Fibroblast of mammary gland (primary cell): ENCODE measurements around the gene LIMA1.
"Not testable (repeated sequence)": the region's sequence is repeated elsewhere in the genome, so short reads cannot be mapped to it uniquely, and the experiment has no call there.

Experiments
- DNase-seq: peaks from one replicate; pipeline ENCODE4 v3.0.0-alpha.2; 2010; ENCODE audit warnings: low read depth
- H3K4me3 ChIP-seq: 2 replicates; pipeline ENCODE4 v1.5.1; 2011; ENCODE audit warnings: low read depth, mild to moderate bottlenecking, low read length, moderate library complexity; ENCODE audit not compliant: control insufficient read depth
- TF ChIP-seq, protein P1 (sequence below): conservative IDR thresholded peaks from 2 replicates; pipeline ENCODE4 v1.5.1; 2011; ENCODE audit warnings: low read depth, low read length, inconsistent platforms; ENCODE audit not compliant: control insufficient read depth, insufficient read depth

Gene LIMA1

GRCh38 chr12:50283229-50283923 is at the start of gene LIMA1:
Gene LIMA1 (minus strand): TSS chr12:50283520. CDS start chr12:50248751, 34,769 bp downstream.
- DNase-seq = peak; percentile 73
- H3K4me3 ChIP-seq = peak within 1 kb of the TSS; percentile 89
- TF ChIP-seq, protein P1, sequence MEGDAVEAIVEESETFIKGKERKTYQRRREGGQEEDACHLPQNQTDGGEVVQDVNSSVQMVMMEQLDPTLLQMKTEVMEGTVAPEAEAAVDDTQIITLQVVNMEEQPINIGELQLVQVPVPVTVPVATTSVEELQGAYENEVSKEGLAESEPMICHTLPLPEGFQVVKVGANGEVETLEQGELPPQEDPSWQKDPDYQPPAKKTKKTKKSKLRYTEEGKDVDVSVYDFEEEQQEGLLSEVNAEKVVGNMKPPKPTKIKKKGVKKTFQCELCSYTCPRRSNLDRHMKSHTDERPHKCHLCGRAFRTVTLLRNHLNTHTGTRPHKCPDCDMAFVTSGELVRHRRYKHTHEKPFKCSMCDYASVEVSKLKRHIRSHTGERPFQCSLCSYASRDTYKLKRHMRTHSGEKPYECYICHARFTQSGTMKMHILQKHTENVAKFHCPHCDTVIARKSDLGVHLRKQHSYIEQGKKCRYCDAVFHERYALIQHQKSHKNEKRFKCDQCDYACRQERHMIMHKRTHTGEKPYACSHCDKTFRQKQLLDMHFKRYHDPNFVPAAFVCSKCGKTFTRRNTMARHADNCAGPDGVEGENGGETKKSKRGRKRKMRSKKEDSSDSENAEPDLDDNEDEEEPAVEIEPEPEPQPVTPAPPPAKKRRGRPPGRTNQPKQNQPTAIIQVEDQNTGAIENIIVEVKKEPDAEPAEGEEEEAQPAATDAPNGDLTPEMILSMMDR = no peak

- TF ChIP-seq, protein P1 = no peak
- H3K4me3 ChIP-seq = no peak overlapping the region
- peak; percentile 47 for DNase-seq
Measured at GRCh38 chr12:50331745-50332144, 48.4 kb upstream of the LIMA1 start.

- not testable (repeated sequence) for DNase-seq, H3K4me3 ChIP-seq
Measured at GRCh38 chr12:50328664-50329063, 45.3 kb upstream of the LIMA1 start.

GRCh38 chr12:50326590-50327284 is 43.4 kb upstream of the LIMA1 start:
- TF ChIP-seq, protein P1 = no peak
- peak; percentile 70 for DNase-seq
- no peak overlapping the region for H3K4me3 ChIP-seq

- H3K4me3 ChIP-seq = no peak overlapping the region
- TF ChIP-seq, protein P1 = no peak
- no peak for DNase-seq
Measured at GRCh38 chr12:50325890-50326391, 42.6 kb upstream of the LIMA1 start.

- not testable (repeated sequence) for H3K4me3 ChIP-seq, DNase-seq
Measured at GRCh38 chr12:50324770-50325169, 41.5 kb upstream of the LIMA1 start.

DNA sequence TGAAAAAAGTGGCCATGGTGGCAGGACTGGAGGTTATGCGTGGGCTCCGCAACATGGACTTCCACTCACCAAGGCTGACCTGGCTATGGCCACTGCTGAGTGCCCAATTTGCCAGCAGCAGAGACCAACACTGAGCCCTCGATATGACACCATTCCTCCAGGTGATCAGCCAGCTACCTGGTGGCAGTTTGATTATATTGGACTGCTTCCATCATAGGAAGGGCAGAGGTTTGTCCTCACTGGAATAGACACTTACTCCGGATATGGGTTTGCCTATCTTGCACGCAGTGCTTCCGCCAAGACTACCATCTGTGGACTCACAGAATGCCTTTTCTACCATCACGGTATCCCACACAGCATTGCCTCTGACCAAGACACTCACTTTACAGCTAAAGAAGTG is 40.8 kb upstream of the LIMA1 start:
- not testable (repeated sequence) for DNase-seq, H3K4me3 ChIP-seq

DNA sequence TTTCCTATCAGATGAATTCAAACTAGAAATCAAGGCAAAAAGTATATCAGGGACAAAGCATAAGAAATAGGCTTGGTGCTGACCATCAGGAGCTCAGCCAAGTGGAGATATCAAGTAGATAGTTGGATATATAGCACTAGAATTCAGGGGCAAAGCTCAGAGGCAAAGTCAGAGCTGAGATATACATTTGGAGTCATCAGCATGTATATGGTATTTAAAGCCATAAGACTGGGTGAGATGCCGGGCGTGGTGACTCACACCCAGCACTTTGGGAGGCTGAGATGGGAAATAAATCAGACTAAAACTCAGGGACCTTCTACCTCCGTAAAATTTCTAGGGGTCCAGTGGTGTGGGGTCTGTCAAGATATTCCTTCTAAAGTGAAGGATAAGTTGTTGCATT is 38.9 kb upstream of the LIMA1 start:
- TF ChIP-seq, protein P1 = no peak
- no peak overlapping the region for H3K4me3 ChIP-seq
- DNase-seq = no peak
